Endothelial cell of umbilical vein (primary cell): ENCODE data around the gene SNN. TPM values are rescaled to one million over a fixed set of nuclear protein-coding genes. Genes with fewer than 3 reads are reported as not detected.

Experiments used
- BruUV-seq: library from RNA; stranded (reverse); fragments of 400-500 nt; replicated peaks from 2 replicates; lab custom pipeline; 2021; lab: Mats Ljungman, UMichigan
- CTCF ChIA-PET: fragments of 300-600, 350-600 bp; sonication (Branson Sonifier 250); formaldehyde crosslinking; loops from one replicate; lab custom pipeline; 2021; ENCODE audit warnings: antibody characterized with exemption, inconsistent platforms; lab: Charles Lee
- POLR2A ChIA-PET: fragments of 300-600, 350-600 bp; sonication (Branson Sonifier 250); formaldehyde crosslinking; loops from one replicate; lab custom pipeline; 2021; ENCODE audit warnings: antibody characterized with exemption, inconsistent platforms; lab: Charles Lee
- DNase-seq: peaks from one replicate; pipeline ENCODE4 v3.0.0-alpha.2; 2011; ENCODE audit warnings: low read depth, low spot score
- FAIRE-seq: peaks from 2 replicates; lab custom pipeline; 2011; peaks lifted over from hg19 to GRCh38; lab: Jason Lieb, UNC
- H2AFZ ChIP-seq: 2 replicates; pipeline ENCODE4 v1.6.0; 2012; ENCODE audit warnings: low read depth, low read length, control low read depth, inconsistent platforms
- H3K27ac ChIP-seq: 2 replicates; pipeline ENCODE4 v1.5.1; 2011; ENCODE audit warnings: low read depth, mild to moderate bottlenecking, control low read depth, low read length, moderate library complexity; ENCODE audit not compliant: insufficient read depth
- H3K27me3 ChIP-seq, 2 experiments: 2 replicates each; pipeline versions ENCODE4 v1.6.0 to v1.6.1; 2011; ENCODE audit warnings: low read length in 2 of 2, mixed read lengths in 1 of 2; ENCODE audit not compliant: control insufficient read depth in 2 of 2, insufficient read depth in 2 of 2
- H3K36me3 ChIP-seq, 2 experiments: 2 replicates in 1 of 2; 3 replicates in 1 of 2; pipeline ENCODE4 v1.5.1; 2011; ENCODE audit warnings: low read length in 2 of 2, mild to moderate bottlenecking in 1 of 2, moderate library complexity in 1 of 2; ENCODE audit not compliant: control insufficient read depth in 2 of 2, insufficient read depth in 2 of 2; ENCODE audit errors: extremely low read depth in 1 of 2
- H3K4me1 ChIP-seq: 3 replicates; pipeline ENCODE4 v1.5.1; 2011; ENCODE audit warnings: mild to moderate bottlenecking, low read length; ENCODE audit not compliant: control insufficient read depth, insufficient read depth; ENCODE audit errors: extremely low read depth
- H3K4me2 ChIP-seq: 2 replicates; pipeline ENCODE4 v1.6.1; 2011; ENCODE audit warnings: low read length, control low read depth, mixed read lengths; ENCODE audit not compliant: insufficient read depth
- H3K4me3 ChIP-seq, 3 experiments: fragments of 200-600 bp in 1 of 3; sonication (generic), shearing (Covaris generic) in 1 of 3; replicated peaks in 1 of 3; 2 replicates each; pipeline ENCODE4 v1.5.1; 2011 to 2016; ENCODE audit warnings: control low read depth in 3 of 3, low read length in 3 of 3, mild to moderate bottlenecking in 2 of 3, inconsistent platforms in 1 of 3, low read depth in 1 of 3, moderate library complexity in 1 of 3; ENCODE audit not compliant: insufficient read depth in 1 of 3
- H3K79me2 ChIP-seq: 2 replicates; pipeline ENCODE4 v1.6.0; 2012; ENCODE audit warnings: low read length, inconsistent platforms; ENCODE audit not compliant: control insufficient read depth, insufficient read depth
- H3K9ac ChIP-seq: replicated peaks from 2 replicates; pipeline ENCODE3; 2011; ENCODE audit warnings: low read length, control low read depth; ENCODE audit not compliant: insufficient read depth; ENCODE audit errors: extremely low read depth
- H3K9me1 ChIP-seq: replicated peaks from 3 replicates; pipeline ENCODE4 v1.6.0; 2011; ENCODE audit warnings: mild to moderate bottlenecking, low read length; ENCODE audit not compliant: control insufficient read depth, insufficient read depth; ENCODE audit errors: extremely low read depth
- H3K9me3 ChIP-seq: replicated peaks from 2 replicates; pipeline ENCODE4 v1.5.1; 2012; ENCODE audit warnings: low read length, inconsistent platforms; ENCODE audit not compliant: control insufficient read depth, insufficient read depth
- H4K20me1 ChIP-seq: replicated peaks from 2 replicates; pipeline ENCODE3; 2011; ENCODE audit warnings: mild to moderate bottlenecking, low read length; ENCODE audit not compliant: control insufficient read depth, insufficient read depth; ENCODE audit errors: extremely low read depth
- CTCF ChIP-seq, 2 donors: IDR thresholded peaks; 1 replicate in 1 of 2; 2 replicates in 1 of 2; pipeline ENCODE4 v1.5.1; 2011; ENCODE audit warnings: low read length in 2 of 2, mild to moderate bottlenecking in 2 of 2, moderate library complexity in 2 of 2, control low read depth in 1 of 2, inconsistent platforms in 1 of 2, low read depth in 1 of 2; ENCODE audit not compliant: insufficient read depth in 1 of 2; ENCODE audit errors: extremely low read depth in 1 of 2
- EZH2 ChIP-seq: IDR thresholded peaks from 2 replicates; pipeline ENCODE4 v1.6.1; 2012; ENCODE audit warnings: borderline replicate concordance, low read depth, mild to moderate bottlenecking, moderate library complexity, low read length, inconsistent platforms; ENCODE audit not compliant: severe bottlenecking
- FOS ChIP-seq: IDR thresholded peaks from 2 replicates; pipeline ENCODE4 v1.6.1; 2011; ENCODE audit warnings: mild to moderate bottlenecking, low read length, moderate library complexity, borderline replicate concordance; ENCODE audit not compliant: insufficient read depth
- GATA2 ChIP-seq: IDR thresholded peaks from 2 replicates; pipeline ENCODE4 v1.7.0; 2011; ENCODE audit warnings: low read depth, mild to moderate bottlenecking, moderate library complexity, mixed read lengths, low read length; ENCODE audit not compliant: insufficient read length, insufficient read depth
- JUN ChIP-seq: IDR thresholded peaks from 2 replicates; pipeline ENCODE4 v1.6.1; 2011; ENCODE audit warnings: borderline replicate concordance, low read depth; ENCODE audit not compliant: insufficient read length, insufficient read depth
- MAX ChIP-seq: IDR thresholded peaks from 2 replicates; pipeline ENCODE4 v1.6.1; 2011; ENCODE audit not compliant: insufficient read depth, insufficient read length
- MYC ChIP-seq: IDR thresholded peaks from one replicate; pipeline ENCODE4 v1.6.1; 2011; ENCODE audit warnings: mild to moderate bottlenecking, low read depth, low read length
- POLR2A ChIP-seq: IDR thresholded peaks from 2 replicates; pipeline ENCODE4 v1.6.1; 2012; ENCODE audit warnings: low read depth, mild to moderate bottlenecking, control low read depth, low read length
- POLR2AphosphoS5 ChIP-seq: IDR thresholded peaks from 2 replicates; pipeline ENCODE4 v1.6.1; 2012; ENCODE audit warnings: low read depth, mild to moderate bottlenecking, control low read depth, low read length, moderate library complexity; ENCODE audit not compliant: insufficient read depth
- dilution Hi-C: fragments of 300-500 bp; cut with MboI; formaldehyde crosslinking; loops from one replicate; pipeline ENCODE4 v1.15.0; 2019; ENCODE audit warnings: low sequenced_read_pairs; ENCODE audit not compliant: extremely low pct_ligation_motif_present
- intact Hi-C: fragments of 100-400 bp; cut with micrococcal nuclease; formaldehyde crosslinking; loops from one replicate; pipeline ENCODE4 v1.10.0; 2022
- polyA plus RNA-seq, 4 experiments: library from polyadenylated mRNA; depleted of rRNA in 3 of 4; stranded (reverse) in 3 of 4; unstranded in 1 of 4; fragments of >200 nt; gene quantifications; 2 replicates each; pipeline versions ENCODE4 v1.2.1 to v1.2.3, GENCODE V29; 2011 to 2012; ENCODE audit warnings: missing spikeins in 1 of 4
- total RNA-seq: library from RNA; stranded (reverse); gene quantifications from 2 replicates; pipeline ENCODE4 v1.2.3, GENCODE V29; 2021

The SNN gene
- total and polyA plus RNA-seq, 2 donors (not counting 3 experiments of a cell fraction or from before 2014, with no cell fraction given) = 17.7 to 24.1 TPM

- H3K4me2 ChIP-seq = no peak overlapping the region
- no peaks in the 10 kb centered on the region for H3K4me1 ChIP-seq
- dilution Hi-C loops (no loop called here), intact Hi-C loops (no loop called here)
- H2AFZ ChIP-seq = no peak overlapping the region
- no peak overlapping the region for H3K4me3 ChIP-seq
- H3K9me3 ChIP-seq = no peaks in the 10 kb centered on the region
- no peak for DNase-seq
- FAIRE-seq = no peak
- H3K36me3 ChIP-seq = no peaks in the 10 kb centered on the region
- ChIA-PET POLR2A (no interaction called here), CTCF (no interaction called here)
- no TSS peak for BruUV-seq
- H4K20me1 ChIP-seq = no peaks in the 10 kb centered on the region
- H3K27ac ChIP-seq = no peak overlapping the region
- TF ChIP-seq EZH2 (no peak), FOS (no peak), POLR2A (no peak), POLR2AphosphoS5 (no peak), MAX (no peak), GATA2 (no peak), CTCF (IDR thresholded peaks at IDR 0.05; ENCODE audit: extremely low read depth in 1 of 2, insufficient read depth in 1 of 2, low read depth in 1 of 2, low read length in 2 of 2) (no peak), MYC (no peak), JUN (no peak)
- no peaks in the 10 kb centered on the region for H3K79me2 ChIP-seq
- H3K9ac ChIP-seq = no peak overlapping the region
- H3K9me1 ChIP-seq = no peaks in the 10 kb centered on the region
- no peaks in the 10 kb centered on the region for H3K27me3 ChIP-seq
Measured at GRCh38 chr16:11624636-11625607, 43.3 kb upstream of the SNN start.
